Adrenal gland (tissue), 12 donors: Measurements from ENCODE around the gene NUDT6. TPM values are rescaled to one million over a fixed set of nuclear protein-coding genes. Genes with fewer than 3 reads are reported as not detected.

Experiments
- DNase-seq, 7 donors: peaks; one replicate each; pipeline ENCODE4 v3.0.0-alpha.2; 2019 to 2020
- H3K27ac ChIP-seq, 5 donors: fragments of 200-600 bp; sonication (generic) in 4 of 5; 1 replicate in 3 of 5; 2 replicates in 2 of 5; pipeline versions ENCODE4 v1.5.1 to v1.8.0; 2016 to 2020; ENCODE audit warnings: mild to moderate bottlenecking in 1 of 5
- H3K27me3 ChIP-seq: fragments of 200-600 bp; 2 replicates; pipeline ENCODE4 v1.8.0; 2021
- H3K36me3 ChIP-seq, 2 donors: fragments of 200-600 bp; replicated peaks in 1 of 2; 1 replicate in 1 of 2; 2 replicates in 1 of 2; pipeline versions ENCODE4 v1.5.1 to v1.8.0; 2018 to 2022
- H3K4me1 ChIP-seq, 2 donors: fragments of 200-600 bp; replicated peaks in 1 of 2; 1 replicate in 1 of 2; 2 replicates in 1 of 2; pipeline versions ENCODE4 v1.5.1 to v1.8.0; 2018 to 2021
- H3K4me3 ChIP-seq, 4 donors: fragments of 200-600 bp; sonication (generic) in 3 of 4; one replicate each; pipeline ENCODE4 v1.5.1; 2016 to 2018
- H3K9me3 ChIP-seq, 3 donors: fragments of 200-600 bp; sonication (generic) in 1 of 3; replicated peaks in 1 of 3; 1 replicate in 2 of 3; 2 replicates in 1 of 3; pipeline versions ENCODE4 v1.5.1 to v1.8.0; 2016 to 2021
- CTCF ChIP-seq, 6 experiments: fragments of 450-650 bp in 4 of 6; fragments of 200-600 bp in 2 of 6; sonication (generic) in 1 of 6; IDR thresholded peaks; 1 replicate in 5 of 6; 2 replicates in 1 of 6; pipeline versions ENCODE4 v1.5.1 to v1.8.0; 2016 to 2021; ENCODE audit warnings: antibody characterized with exemption in 6 of 6, mild to moderate bottlenecking in 2 of 6, moderate library complexity in 1 of 6
- POLR2A ChIP-seq, 2 donors: fragments of 450-650 bp; IDR thresholded peaks; one replicate each; pipeline ENCODE4 v1.6.1; 2017; ENCODE audit warnings: antibody characterized with exemption in 2 of 2, mild to moderate bottlenecking in 2 of 2, moderate library complexity in 1 of 2
- WGBS, 4 donors: extraction: QIAGEN DNeasy Blood & Tissue Kit in 2 of 4; methylation state at CpG; one replicate each; pipeline versions ENCODE4 v1.1.5 to v1.1.7; 2013 to 2017; 5-methylcytosine and 5-hydroxymethylcytosine counted together
- intact Hi-C, 2 donors: fragments of 100-400 bp; cut with DNase I; formaldehyde crosslinking; loops; one replicate each; pipeline versions ENCODE4 v1.14.1 to v1.15.0; 2022 to 2023
- polyA plus RNA-seq, 3 donors: library from polyadenylated mRNA; stranded (reverse); fragments of 200-250 nt in 2 of 3; fragments of 350-450 nt in 1 of 3; fragmentation: Illumina TruSeq in 1 of 3; extraction: RNeasy Lipid Tissue Mini Kit (QIAGEN cat#74804) in 1 of 3; gene quantifications; one replicate each; pipeline ENCODE4 v1.2.3, GENCODE V29; 2013 to 2014
- total RNA-seq, 9 donors: library from RNA; depleted of rRNA in 4 of 9; stranded (reverse); fragments of >200 nt in 4 of 9; fragments of 120-200 nt in 1 of 9; fragmentation: NEBNext Ultra II Directional in 1 of 9; extraction: Animal tissue kit (Norgen Biotek cat#: 25700) in 1 of 9; gene quantifications; one replicate each; pipeline versions ENCODE4 v1.1.0 to v1.2.4, GENCODE V29; 2013 to 2023
- donor health status: healthy with polysubstance abuse.
- donor health status: Bipolar disorder and iron deficiency.
- donor health status: DM: yes; HTN: yes; CAD: no.
- donor health status: DM: no; HTN: no; CAD: no.
- donor health status: DM: no; HTN: no; CAD: no.
- donor health status: DM: yes; HTN: yes; CAD: no.

Gene NUDT6
- total and polyA plus RNA-seq, 12 donors = 6.4 to 31.1 (median 15.8) TPM

- peaks cover 0 to 4% (median 0%) of the 10 kb centered on the region in 3 donors for H3K9me3 ChIP-seq
- intact Hi-C loops = no loop called here
- H3K27ac ChIP-seq = no peak overlapping the region
- no peak for TF ChIP-seq CTCF (IDR thresholded peaks at IDR 0.05)
- TF ChIP-seq POLR2A (IDR thresholded peaks at IDR 0.05) = no peak
- no peaks in the 10 kb centered on the region for H3K27me3 ChIP-seq
- 87 to 97% (median 92%) methylated on average over 2 of the region's 2 CpGs for WGBS, 4 donors
- no peaks in the 10 kb centered on the region for H3K36me3 ChIP-seq
- H3K4me3 ChIP-seq = no peak overlapping the region
- peak in 3 of 7 donors; percentile 22 to 27 (median 27) for DNase-seq
- no peaks in the 10 kb centered on the region for H3K4me1 ChIP-seq
Measured at GRCh38 chr4:122898370-122899150, 23.8 kb downstream of the NUDT6 start.

- Histone ChIP-seq H3K4me3 (no peak overlapping the region), H3K9me3 (peaks cover 0 to 4% (median 0%) of the 10 kb centered on the region in 3 donors), H3K27me3 (no peaks in the 10 kb centered on the region), H3K27ac (no peak overlapping the region), H3K4me1 (no peaks in the 10 kb centered on the region), H3K36me3 (peaks cover 0 to 13% of the 10 kb centered on the region in 2 donors)
- intact Hi-C loops = no loop called here
- 78 to 85% (median 81%) methylated on average over 1 of the region's 1 CpG for WGBS, 4 donors
- DNase-seq = no peak
- TF ChIP-seq CTCF (IDR thresholded peaks at IDR 0.05) = no peak
- no peak for TF ChIP-seq POLR2A (IDR thresholded peaks at IDR 0.05)
Measured at GRCh38 chr4:122896270-122896669, 26.1 kb downstream of the NUDT6 start.

DNA sequence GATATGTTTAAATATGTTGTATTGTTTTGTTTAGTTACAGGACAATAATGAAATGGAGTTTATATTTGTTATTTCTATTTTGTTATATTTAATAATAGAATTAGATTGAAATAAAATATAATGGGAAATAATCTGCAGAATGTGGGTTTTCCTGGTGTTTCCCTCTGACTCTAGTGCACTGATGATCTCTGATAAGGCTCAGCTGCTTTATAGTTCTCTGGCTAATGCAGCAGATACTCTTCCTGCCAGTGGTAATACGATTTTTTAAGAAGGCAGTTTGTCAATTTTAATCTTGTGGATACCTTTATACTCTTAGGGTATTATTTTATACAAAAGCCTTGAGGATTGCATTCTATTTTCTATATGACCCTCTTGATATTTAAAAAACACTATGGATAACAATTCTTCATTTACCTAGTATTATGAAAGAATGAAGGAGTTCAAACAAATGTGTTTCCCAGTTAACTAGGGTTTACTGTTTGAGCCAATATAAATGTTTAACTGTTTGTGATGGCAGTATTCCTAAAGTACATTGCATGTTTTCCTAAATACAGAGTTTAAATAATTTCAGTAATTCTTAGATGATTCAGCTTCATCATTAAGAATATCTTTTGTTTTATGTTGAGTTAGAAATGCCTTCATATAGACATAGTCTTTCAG lies 26.9 kb downstream of the NUDT6 start:
- H3K36me3 ChIP-seq = peaks cover 0 to 13% of the 10 kb centered on the region in 2 donors
- intact Hi-C loops = no loop called here
- H3K4me3 ChIP-seq = no peak overlapping the region
- no peak for TF ChIP-seq POLR2A (IDR thresholded peaks at IDR 0.05)
- TF ChIP-seq CTCF (IDR thresholded peaks at IDR 0.05) = no peak
- no peaks in the 10 kb centered on the region for H3K4me1 ChIP-seq
- H3K9me3 ChIP-seq = peaks cover 0 to 4% (median 0%) of the 10 kb centered on the region in 3 donors
- H3K27me3 ChIP-seq = no peaks in the 10 kb centered on the region
- WGBS, 4 donors = 52 to 77% (median 66%) methylated on average over 1 of the region's 1 CpG
- H3K27ac ChIP-seq = no peak overlapping the region
- DNase-seq = no peak

- H3K36me3 ChIP-seq = peaks cover 0 to 13% of the 10 kb centered on the region in 2 donors
- no peak overlapping the region for H3K4me3 ChIP-seq
- no peak for TF ChIP-seq CTCF (IDR thresholded peaks at IDR 0.05)
- TF ChIP-seq POLR2A (IDR thresholded peaks at IDR 0.05) = no peak
- no peak for DNase-seq
- H3K27me3 ChIP-seq = no peaks in the 10 kb centered on the region
- H3K27ac ChIP-seq = no peak overlapping the region
- peaks cover 0 to 4% (median 0%) of the 10 kb centered on the region in 3 donors for H3K9me3 ChIP-seq
- H3K4me1 ChIP-seq = no peaks in the 10 kb centered on the region
- 92 to 96% (median 94%) methylated on average over 3 of the region's 3 CpGs for WGBS, 4 donors
- intact Hi-C loops = no loop called here
Measured at GRCh38 chr4:122894827-122895226, 27.6 kb downstream of the NUDT6 start.
